AG09319 (cell line): ENCODE data around the gene PDE4D.
"Not testable (repeated sequence)": the region's sequence is repeated elsewhere in the genome, so short reads cannot be mapped to it uniquely, and the experiment has no call there.

Source experiments
- DNase-seq: peaks from one replicate; pipeline ENCODE4 v3.0.0-alpha.2; 2010; ENCODE audit warnings: low read depth; ENCODE audit errors: extremely low read depth
- TF ChIP-seq, protein P1 (sequence below): IDR thresholded peaks from 2 replicates; pipeline ENCODE4 v1.5.1; 2011; ENCODE audit warnings: low read depth, mild to moderate bottlenecking, inconsistent platforms, low read length, moderate library complexity

Gene PDE4D

DNA sequence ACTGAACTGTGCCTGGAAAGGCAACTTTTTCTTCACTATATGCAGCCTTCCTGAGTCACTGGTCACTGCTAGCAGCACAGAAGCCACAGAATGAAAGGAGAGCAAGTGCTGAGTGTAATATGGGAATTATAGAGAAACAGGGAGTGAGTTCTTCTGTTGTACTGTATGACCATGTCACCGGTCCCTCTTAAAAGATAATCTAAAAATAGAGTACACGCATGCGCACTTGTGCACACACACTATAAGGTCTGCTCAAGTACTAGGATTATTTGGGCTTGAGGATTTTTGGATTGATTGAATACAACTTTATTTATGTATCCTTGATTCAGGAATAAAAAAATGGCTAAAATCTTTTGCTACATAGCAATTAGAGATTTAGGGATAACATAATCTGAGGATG, 571.9 kb downstream of the PDE4D start:
- TF ChIP-seq, protein P1, sequence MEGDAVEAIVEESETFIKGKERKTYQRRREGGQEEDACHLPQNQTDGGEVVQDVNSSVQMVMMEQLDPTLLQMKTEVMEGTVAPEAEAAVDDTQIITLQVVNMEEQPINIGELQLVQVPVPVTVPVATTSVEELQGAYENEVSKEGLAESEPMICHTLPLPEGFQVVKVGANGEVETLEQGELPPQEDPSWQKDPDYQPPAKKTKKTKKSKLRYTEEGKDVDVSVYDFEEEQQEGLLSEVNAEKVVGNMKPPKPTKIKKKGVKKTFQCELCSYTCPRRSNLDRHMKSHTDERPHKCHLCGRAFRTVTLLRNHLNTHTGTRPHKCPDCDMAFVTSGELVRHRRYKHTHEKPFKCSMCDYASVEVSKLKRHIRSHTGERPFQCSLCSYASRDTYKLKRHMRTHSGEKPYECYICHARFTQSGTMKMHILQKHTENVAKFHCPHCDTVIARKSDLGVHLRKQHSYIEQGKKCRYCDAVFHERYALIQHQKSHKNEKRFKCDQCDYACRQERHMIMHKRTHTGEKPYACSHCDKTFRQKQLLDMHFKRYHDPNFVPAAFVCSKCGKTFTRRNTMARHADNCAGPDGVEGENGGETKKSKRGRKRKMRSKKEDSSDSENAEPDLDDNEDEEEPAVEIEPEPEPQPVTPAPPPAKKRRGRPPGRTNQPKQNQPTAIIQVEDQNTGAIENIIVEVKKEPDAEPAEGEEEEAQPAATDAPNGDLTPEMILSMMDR, result no peak
- no peak for DNase-seq

DNA sequence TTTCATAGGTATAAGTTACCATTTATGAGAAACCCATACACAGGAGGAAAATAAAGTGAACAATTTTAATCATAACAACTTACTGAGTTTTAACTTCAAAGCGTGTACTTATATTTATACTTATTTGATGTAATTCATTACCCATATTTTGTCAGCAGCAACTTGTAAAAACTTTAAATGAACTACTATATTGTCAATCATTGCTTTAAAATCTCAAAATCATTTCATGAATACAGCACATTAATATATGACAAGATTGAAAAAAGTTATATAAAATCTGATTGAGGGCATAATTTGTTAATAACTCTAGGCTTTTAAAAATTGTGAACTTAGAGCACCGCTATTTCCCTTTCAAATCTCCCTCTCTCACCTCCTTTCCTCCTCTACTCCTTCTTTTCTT, 573.1 kb downstream of the PDE4D start:
- no peak for DNase-seq
- TF ChIP-seq, protein P1, result no peak

DNA sequence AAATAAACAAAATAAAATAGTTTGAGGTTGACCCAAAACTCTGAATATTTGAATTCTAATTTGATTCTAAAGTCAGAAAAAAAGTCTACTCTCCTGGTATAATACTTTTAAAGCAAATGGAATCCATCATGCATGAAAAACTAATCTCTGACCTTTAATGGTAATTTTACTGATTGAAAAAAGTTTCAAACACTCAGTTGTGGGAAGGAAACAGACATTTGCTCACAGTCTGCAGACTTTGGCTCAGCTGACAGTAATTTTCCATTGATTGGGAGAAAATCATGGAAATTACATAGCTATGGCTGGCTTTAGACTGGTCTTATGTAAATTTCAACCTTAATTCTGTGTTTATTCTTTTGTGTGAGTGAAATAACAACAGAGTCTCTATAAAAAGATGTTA, 574.3 kb downstream of the PDE4D start:
- DNase-seq, result no peak
- TF ChIP-seq, protein P1, result no peak

DNA sequence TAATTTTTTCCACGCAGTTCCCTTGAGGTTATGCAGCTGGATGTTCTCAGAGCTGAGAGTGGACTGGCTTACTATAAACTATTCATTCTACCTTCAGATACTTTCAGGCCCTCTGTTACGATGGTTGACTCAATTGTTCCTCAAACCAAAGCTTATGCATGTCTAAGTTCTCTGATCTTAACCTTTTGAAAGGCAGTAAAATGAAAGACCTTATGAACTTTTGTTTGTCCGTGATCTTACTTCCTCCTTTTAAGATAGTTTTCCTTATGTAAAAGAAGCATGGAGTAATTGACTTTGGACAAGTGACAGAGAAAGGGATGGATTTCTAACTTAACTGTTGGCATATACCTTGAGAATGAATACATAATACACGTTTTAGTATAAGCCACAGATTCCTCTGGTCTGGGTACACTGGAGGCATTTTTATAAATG, 575.7 kb downstream of the PDE4D start:
- TF ChIP-seq, protein P1, result no peak
- DNase-seq, result no peak

DNA sequence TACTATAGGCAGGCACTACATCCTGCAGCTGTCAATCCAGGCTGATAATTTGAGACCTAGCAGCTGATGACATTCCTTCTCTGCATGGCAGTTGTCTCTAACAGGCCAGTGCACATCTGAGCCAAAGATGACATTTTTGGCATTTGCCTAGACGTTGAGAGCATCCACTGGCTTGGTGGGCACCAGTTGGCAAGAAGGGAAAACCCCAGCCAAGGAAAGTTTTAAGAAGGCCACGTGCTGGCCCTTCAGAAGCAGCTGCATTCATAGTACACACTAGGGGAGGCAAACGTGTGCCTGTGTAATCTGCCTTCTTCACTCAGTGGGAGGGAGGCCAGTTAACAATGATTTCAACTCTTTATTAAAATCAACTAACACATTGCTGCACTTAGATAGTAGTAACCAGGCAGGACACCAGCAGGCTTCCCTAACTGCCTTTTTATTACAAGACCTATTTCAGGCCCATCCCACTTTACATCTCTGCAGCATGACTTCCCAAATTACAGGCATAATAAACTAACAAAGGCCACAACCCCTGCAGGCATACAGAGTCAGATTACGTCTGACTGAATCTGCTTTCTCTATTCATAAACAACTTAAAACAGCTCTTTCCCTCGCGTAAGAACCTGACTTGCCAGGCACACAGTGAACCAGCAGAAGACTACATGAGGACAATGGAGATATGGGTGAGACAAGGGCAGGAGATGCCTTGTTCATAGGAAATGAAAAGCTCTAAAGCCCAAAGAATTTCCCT, 576.3 kb downstream of the PDE4D start:
- DNase-seq, result no peak
- TF ChIP-seq, protein P1, result no peak

DNA sequence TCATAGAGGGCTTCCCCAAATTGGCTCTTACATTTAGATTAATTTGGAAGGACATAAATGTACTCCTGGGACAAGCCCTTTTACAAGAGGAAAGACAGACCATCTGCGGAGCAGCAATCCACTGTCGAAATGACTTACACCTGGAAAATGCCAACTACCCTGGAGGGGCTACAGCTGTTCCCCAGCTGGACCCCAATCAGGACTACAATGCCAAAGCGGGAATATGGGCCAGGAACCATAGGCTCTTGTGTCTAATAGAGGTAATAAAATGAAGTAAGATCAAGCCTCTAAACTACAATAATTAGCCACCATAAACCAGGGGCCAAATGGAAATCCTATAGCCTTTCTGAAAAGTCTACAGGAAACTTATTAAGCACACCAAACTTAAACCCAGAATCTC, 581.3 kb downstream of the PDE4D start:
- TF ChIP-seq, protein P1, result no peak
- no peak for DNase-seq

DNA sequence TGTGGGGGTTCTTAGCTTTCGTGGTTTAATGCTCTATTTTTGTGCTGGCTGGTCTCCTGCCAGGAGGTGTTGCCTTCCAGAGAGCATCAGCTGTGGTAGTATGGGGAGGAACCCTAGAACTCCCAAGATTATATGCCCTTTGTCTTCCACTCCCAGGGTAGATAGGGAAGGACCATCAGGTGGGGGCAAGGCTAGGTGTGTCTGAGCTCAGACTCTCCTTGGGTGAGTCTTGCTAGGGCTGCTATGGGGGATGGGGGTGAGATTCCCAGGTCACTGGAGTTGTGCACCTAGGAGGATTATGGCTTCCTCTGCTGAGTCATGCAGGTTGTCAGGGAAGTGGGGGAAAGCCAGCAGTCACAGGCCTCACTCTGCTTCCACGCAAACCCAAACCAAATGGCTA, 584.8 kb downstream of the PDE4D start:
- DNase-seq, result not testable (repeated sequence)

DNA sequence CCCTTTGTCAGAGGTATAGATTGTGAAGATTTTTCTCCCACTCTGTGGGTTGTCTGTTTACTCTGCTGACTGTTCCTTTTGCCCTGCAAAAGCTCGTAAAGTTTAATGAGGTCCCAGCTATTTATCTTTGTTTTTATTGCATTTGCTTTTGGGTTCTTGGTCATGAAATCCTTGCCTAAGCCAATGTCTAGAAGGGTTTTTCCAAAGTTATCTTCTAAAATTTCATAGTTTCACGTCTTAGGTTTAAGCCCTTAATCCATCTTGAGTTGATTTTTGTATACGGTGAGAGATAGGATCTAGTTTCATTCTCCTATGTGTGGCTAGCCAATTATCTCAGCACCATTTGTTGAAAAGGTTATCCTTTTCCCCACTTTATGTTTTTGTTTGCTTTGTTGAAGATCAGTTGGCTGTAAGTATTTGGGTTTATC, 590.2 kb downstream of the PDE4D start:
- not testable (repeated sequence) for DNase-seq

DNA sequence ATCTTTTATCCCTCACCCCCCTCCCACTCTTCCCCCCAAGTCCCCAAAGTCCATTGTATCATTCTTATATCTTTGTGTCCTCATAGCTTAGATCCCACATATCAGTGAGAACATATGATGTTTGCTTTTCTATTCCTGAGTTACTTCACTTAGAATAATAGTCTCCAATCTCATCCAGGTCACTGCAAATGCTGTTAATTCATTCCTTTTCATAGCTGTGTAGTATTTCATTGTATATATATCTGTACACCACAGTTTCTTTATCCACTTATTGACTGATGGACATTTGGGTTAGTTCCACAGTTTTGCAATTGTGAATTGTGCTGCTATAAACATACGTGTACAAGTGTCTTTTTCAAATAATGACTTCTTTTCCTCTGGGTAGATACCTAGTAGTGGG, 591.0 kb downstream of the PDE4D start:
- not testable (repeated sequence) for DNase-seq
